ENCODE results near the gene CFC1B.
"Not testable (repeated sequence)": the region's sequence is repeated elsewhere in the genome, so short reads cannot be mapped to it uniquely, and the experiment has no call there.

CFC1B gene

GRCh38 chr2:130549475-130549874 is 28.5 kb downstream of the CFC1B start:
- not testable (repeated sequence) for H3K4me3 ChIP-seq (ENCODE audit: low read length); DNase-seq (ENCODE audit: low read depth)

GRCh38 chr2:130554178-130554577 is 33.2 kb downstream of the CFC1B start:
- not testable (repeated sequence) for DNase-seq (ENCODE audit: low read depth); H3K4me3 ChIP-seq (ENCODE audit: low read length)

GRCh38 chr2:130556441-130556840 is 35.4 kb downstream of the CFC1B start:
- not testable (repeated sequence) for H3K4me3 ChIP-seq (ENCODE audit: low read length); DNase-seq (ENCODE audit: low read depth)

- H3K4me3 ChIP-seq (ENCODE audit: low read length); DNase-seq (ENCODE audit: low read depth): not testable (repeated sequence)
Observed at GRCh38 chr2:130566165-130566564, 45.1 kb downstream of the CFC1B start.

GRCh38 chr2:130571929-130572328 is 50.9 kb downstream of the CFC1B start:
- not testable (repeated sequence) for DNase-seq (ENCODE audit: low read depth); H3K4me3 ChIP-seq (ENCODE audit: low read length)

GRCh38 chr2:130574230-130574629 is 53.2 kb downstream of the CFC1B start:
- H3K4me3 ChIP-seq (ENCODE audit: low read length); DNase-seq (ENCODE audit: low read depth): not testable (repeated sequence)

- H3K4me3 ChIP-seq (ENCODE audit: low read length); DNase-seq (ENCODE audit: low read depth): not testable (repeated sequence)
Observed at GRCh38 chr2:130576209-130576784, 55.3 kb downstream of the CFC1B start.

- not testable (repeated sequence) for H3K4me3 ChIP-seq (ENCODE audit: low read length); DNase-seq (ENCODE audit: low read depth)
Observed at GRCh38 chr2:130577559-130577958, 56.5 kb downstream of the CFC1B start.
